Measurements from ENCODE around the gene KCNQ1.

The KCNQ1 gene

GRCh38 chr11:2511421-2512369 is 66.9 kb downstream of the KCNQ1 start:
- DNase-seq (ENCODE audit: low spot score), result peak; percentile 50

- DNase-seq (ENCODE audit: low spot score), result no peak
These were observed 67.9 kb downstream of the KCNQ1 start for GRCh38 chr11:2512431-2513407.

GRCh38 chr11:2513441-2513840 is 68.6 kb downstream of the KCNQ1 start:
- no peak for DNase-seq (ENCODE audit: low spot score)

DNA sequence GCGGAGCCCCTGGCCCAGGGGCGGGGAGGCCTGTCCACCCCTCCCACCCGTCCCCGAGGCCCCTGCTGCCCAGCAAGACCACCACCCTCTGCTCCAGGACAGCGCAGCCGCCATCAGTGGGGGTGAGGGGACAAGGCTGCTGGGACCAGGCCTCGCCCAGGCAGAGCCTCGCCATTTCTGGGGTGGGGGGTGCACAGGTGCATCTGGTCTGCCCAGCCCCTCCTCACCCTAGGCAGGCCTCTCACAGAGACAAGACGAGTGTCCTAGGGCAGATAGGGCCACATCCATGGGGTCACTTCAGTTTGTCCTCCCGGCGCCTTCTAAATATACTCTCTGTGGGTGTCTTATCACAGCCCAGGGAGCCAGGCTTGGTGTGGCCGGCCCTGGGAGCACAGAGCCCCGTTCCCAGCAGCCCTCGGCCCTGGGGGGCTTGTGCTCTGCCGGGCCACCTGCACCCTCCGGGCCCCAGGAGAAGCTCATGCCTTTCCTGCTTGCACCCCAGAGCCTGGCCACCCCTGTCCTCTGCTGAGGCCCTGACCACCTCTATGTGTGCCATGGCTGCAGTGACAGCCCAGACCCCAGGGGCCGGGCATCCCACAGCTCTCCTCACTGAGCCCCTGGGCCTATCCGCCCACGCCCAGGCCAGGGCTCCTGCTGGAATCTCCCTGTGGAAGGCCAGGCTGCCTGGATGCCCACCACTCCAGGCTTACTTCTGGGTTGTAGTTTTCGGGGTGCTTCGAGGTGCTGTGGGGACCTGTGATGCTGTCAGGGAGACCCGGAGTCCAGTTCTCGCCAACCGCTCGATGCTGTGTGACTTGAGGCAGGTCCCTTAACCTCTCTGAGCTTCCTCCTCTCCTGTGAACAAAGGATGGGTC is 70.8 kb downstream of the KCNQ1 start:
- DNase-seq (ENCODE audit: low spot score), result no peak

- DNase-seq (ENCODE audit: low spot score), result no peak
These were observed 71.6 kb downstream of the KCNQ1 start for GRCh38 chr11:2516276-2517015.

GRCh38 chr11:2517016-2517385 is 72.2 kb downstream of the KCNQ1 start:
- DNase-seq (ENCODE audit: low spot score), result no peak

- no peak for DNase-seq (ENCODE audit: low spot score)
These were observed 72.7 kb downstream of the KCNQ1 start for GRCh38 chr11:2517386-2518064.

DNA sequence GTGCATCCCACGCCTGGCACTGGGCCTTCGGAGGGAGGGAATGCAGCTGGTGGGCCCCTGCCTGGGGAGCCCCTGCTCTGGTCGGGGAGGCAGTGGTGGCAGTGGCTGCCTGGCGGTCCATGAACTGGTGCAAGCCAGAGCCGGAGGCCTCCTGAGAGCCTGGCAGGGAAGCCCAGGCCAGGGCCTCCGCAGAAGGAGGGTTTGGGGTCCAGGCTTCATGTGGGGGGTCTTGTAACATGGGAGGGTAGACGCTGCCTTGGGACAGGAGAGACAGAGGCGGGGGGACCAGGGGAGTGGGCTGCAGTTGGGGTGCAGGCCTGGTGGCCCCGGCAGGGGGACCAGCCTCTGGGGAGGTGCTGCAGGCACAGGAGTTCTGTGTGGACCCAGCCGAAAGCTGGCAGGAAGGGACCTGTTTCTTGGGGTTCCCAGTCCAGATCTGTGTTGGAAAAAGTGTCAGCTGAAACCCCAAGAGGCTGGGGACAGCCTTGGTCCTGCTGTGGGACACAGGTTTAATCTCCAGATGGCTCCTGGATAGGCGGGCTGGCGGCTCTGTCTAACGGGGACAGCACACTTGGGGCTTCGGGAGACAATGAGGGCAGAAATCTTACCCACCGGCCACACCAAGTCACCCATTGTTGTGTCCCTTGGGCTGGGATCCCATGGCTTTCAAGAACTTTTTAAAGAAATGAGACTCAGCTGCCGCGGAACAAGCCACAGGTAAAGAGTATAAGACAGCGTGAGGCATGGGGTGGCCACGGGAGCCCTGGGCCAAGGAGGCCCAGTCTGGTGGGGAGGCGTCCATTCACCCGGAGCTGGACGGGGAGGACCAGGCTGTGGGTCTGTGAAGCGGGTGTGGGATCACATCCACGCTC is 73.5 kb downstream of the KCNQ1 start:
- DNase-seq (ENCODE audit: low spot score), result no peak

DNA sequence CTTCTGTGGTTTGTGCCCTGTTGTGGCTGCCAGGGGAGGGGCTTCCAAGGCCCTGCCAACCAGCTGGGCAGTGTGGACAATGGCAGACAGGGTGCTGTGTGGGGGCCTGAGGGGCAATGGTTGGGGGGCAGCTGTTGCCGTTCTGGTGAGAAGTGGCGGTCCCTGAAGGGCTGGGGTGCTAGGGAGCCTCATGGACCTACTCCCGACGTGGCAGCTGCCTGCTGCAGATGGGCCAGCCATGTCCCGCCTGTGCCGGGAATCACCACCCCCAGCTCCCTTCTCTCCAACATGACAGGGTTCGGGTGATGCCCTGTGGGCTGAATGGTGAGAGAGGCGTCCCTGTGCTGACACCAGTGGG is 74.2 kb downstream of the KCNQ1 start:
- DNase-seq (ENCODE audit: low spot score), result no peak

DNA sequence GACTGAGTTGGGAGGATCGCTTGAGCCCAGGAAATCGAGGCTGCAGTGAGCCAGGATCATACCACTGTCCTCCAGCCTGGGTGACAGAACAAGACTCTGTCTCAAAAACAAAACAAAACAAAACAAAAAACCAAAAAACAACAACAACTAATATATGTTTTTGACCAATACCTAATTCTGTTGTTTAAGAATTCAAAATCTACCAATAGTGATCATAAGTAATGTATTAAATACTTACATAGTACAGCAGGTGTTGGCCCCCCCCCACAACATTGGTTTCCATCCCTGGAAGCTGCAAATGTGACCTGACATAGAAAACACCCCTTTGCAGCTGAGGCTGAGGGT is 74.7 kb downstream of the KCNQ1 start:
- no peak for DNase-seq (ENCODE audit: low spot score)

DNA sequence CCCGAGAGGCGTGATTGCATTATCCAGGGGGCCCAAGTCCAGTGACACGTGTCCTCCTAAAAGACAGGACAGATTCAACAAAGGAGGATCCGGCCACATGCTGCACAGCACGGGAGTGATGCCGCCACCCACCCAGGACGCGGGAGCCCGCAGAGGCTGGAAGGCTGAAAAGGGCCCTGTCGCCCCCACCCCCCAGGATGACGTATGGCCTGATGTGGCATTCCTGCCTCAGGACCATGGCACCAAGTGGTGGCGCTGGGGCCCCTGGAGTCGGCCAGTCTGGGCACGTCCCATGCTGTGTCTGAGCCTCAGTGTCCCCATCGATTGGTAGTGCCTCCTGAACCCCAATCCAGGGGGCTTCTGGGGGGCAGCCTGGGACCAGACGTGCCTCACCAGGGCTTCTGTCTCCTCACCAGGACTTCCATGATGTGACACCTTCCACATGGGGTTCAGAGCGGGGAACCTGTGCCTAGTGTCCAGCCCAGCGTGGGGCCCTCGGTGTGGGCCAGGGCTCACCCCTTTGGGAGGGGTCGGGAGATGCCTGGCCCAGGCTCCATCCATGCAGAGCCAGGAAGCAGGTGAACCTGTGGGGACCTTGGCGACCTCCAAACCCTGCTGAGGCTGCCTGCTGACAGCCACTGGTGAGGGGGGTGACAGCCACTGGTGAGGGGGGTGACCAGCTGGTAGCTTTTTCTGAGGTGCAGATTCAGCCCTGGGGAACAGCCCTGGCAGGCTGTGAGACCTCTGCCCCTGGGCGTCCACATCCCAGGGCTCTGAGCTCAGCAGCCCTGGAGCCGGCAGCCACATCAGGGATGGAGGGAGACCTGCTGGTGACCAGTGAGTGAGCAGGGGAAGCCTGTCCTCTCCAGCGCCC is 75.3 kb downstream of the KCNQ1 start:
- DNase-seq (ENCODE audit: low spot score), result no peak

DNA sequence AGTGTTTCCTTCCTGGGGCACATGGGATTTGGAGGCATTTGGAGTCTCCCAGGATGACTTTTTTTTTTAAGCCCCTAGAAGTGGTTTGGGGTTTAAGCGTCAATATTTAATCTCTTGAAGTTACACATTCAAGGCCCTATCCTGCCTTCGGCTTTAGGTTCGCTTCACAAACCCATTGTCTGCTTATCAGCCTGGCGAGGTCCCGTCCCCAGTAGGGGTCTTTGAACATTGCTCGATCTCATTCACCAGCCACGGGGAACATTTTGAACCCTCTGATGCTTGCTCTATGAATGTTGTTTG is 75.9 kb downstream of the KCNQ1 start:
- DNase-seq (ENCODE audit: low spot score), result no peak

DNA sequence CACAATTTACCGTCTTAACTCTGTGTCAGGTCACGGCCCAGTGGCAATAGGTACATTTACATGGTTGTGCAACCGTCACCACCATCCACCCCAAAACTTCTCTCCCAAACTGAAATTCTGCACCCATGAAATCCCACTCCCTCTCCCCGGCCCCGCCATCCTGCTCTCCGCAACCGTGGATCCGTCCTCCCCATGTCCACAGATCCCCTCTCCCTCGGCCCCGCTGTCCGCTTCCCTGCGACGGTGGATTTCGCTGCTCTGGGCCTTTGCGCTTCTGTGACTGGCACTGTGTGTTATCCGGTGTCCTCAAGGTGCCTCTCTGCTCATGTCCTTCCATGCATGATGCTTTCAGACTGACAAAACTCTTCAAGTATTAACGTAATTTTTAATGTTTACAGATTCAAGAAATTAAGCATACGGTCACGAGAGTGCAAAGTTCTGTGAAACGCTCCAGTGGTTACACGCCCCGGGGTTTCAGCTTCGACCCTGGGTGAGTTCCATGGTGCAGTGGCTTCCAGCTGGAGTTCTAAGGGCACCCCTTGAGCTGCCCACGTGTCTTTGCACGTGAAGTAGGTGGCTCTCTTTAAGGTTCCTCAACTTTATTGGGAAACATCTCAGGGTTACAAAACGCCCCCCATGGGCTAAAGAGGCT is 76.4 kb downstream of the KCNQ1 start:
- no peak for DNase-seq (ENCODE audit: low spot score)

DNA sequence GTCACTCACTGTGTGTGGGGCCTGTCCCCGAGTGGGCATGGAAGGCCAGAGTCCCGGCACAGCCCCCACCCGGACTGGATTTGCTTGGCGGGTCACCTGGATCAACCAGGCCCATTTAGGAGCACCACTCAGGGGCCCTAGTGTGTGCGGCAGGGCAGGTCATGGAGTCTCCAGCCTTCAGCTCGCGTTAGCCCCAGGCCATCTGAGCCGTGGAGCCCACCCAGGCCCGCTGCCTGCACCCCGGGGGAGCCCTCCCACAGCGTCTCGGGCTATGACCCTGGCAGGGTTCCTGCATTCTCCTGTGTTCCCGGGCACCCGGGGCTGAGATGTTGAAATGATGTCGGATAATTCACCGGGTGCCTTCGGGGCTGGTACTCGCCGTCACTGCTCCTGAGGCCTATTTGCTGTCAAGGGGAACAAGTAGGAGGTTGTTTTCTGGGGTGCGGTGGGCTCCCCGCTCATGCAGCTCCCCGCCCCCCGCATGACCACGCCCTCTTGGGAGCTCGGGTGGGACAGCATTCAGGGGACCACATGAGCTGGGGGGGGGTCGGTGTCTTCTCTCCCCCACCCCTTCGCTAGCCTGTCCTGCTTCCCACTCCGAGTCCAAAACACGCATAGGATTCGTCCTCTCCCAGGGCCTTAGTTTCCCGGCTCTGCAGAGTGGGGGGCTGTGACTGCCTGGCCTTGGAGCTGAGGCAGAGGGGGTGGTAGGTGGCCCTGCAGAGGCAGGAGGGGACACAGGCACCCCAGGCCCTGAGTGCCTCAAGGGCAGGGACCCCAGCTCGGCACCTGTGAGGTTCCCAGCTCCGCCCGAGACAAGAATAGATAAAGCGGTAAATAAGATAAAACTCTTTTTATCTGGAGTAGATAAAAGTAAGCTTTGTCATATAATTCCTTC is 77.2 kb downstream of the KCNQ1 start:
- no peak for DNase-seq (ENCODE audit: low spot score)

DNA sequence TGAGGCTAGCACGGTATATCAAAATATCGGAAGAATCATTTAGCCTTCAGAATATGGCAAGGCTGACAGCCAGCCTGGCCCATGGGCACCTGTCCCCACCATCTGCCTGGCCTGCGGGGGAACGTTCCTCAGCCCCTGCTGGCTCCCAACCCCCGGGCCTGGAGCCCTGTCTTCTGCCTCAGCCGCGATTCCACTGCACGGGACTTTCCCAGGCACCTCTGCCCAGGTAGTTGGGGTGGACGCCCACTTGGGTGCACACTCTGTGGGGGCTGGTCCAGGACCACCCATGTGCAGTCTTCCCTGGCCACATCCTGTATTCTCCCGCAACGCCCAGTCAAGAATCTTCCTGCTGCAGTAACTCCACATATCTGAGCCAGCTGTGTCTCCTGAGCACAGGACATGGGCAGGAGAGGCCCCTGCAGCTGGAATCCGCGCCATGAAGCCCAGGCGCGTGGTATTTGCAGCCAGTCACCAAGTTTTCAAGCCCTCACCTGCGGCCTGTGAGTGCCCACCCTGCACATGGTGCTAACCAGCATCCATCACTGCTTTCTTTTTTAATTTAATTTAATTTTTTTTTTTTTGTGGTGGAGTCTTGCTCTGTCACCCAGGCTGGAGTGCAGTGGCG is 77.9 kb downstream of the KCNQ1 start:
- no peak for DNase-seq (ENCODE audit: low spot score)

GRCh38 chr11:2523821-2524391 is 79.1 kb downstream of the KCNQ1 start:
- DNase-seq (ENCODE audit: low spot score), result no peak

Measured in pons (tissue), 1 donor.